Occipital lobe (tissue), 2 donors: Measurements from ENCODE around the gene CLDN4. TPM values are rescaled to one million over a fixed set of nuclear protein-coding genes. Genes with fewer than 3 reads are reported as not detected.
"Not testable (repeated sequence)": the region's sequence is repeated elsewhere in the genome, so short reads cannot be mapped to it uniquely, and the experiment has no call there.

Source experiments
- DNase-seq: peaks from one replicate; lab custom pipeline; 2025; lab: John Stamatoyannopoulos, UW
- total RNA-seq: library from RNA; depleted of rRNA; stranded (reverse); fragments of >200 nt; gene quantifications from one replicate; pipeline ENCODE4 v1.2.3, GENCODE V29; 2014

Gene CLDN4
- 0.31 TPM for total RNA-seq

GRCh38 chr7:73830681-73831583 is at the start of gene CLDN4:
CLDN4 (plus strand) TSS chr7:73830996; CDS start chr7:73831202, 206 bp downstream.
- no peak for DNase-seq

- DNase-seq: no peak
Observed at GRCh38 chr7:73786588-73786987, 44.2 kb upstream of the CLDN4 start.

- not testable (repeated sequence) for DNase-seq
Observed at GRCh38 chr7:73787786-73788048, 43.1 kb upstream of the CLDN4 start.

GRCh38 chr7:73789051-73789450 is 41.7 kb upstream of the CLDN4 start:
- DNase-seq: no peak

GRCh38 chr7:73791170-73791690 is 39.6 kb upstream of the CLDN4 start:
- not testable (repeated sequence) for DNase-seq

GRCh38 chr7:73795188-73795587 is 35.6 kb upstream of the CLDN4 start:
- DNase-seq: not testable (repeated sequence)

GRCh38 chr7:73796656-73797055 is 34.1 kb upstream of the CLDN4 start:
- not testable (repeated sequence) for DNase-seq

- not testable (repeated sequence) for DNase-seq
Observed at GRCh38 chr7:73797176-73797575, 33.6 kb upstream of the CLDN4 start.

- no peak for DNase-seq
Observed at GRCh38 chr7:73799282-73800141, 31.3 kb upstream of the CLDN4 start.

- no peak for DNase-seq
Observed at GRCh38 chr7:73801577-73801976, 29.2 kb upstream of the CLDN4 start.

- no peak for DNase-seq
Observed at GRCh38 chr7:73802459-73802858, 28.3 kb upstream of the CLDN4 start.

GRCh38 chr7:73809467-73809951 is 21.3 kb upstream of the CLDN4 start:
- no peak for DNase-seq

- no peak for DNase-seq
Observed at GRCh38 chr7:73810998-73811360, 19.8 kb upstream of the CLDN4 start.

GRCh38 chr7:73811760-73812168 is 19.0 kb upstream of the CLDN4 start:
- DNase-seq: no peak

- no peak for DNase-seq
Observed at GRCh38 chr7:73812996-73813395, 17.8 kb upstream of the CLDN4 start.

- DNase-seq: no peak
Observed at GRCh38 chr7:73815436-73815835, 15.4 kb upstream of the CLDN4 start.

GRCh38 chr7:73817121-73817520 is 13.7 kb upstream of the CLDN4 start:
- DNase-seq: no peak

- DNase-seq: no peak
Observed at GRCh38 chr7:73820013-73820412, 10.8 kb upstream of the CLDN4 start.

- not testable (repeated sequence) for DNase-seq
Observed at GRCh38 chr7:73821597-73822285, 9.1 kb upstream of the CLDN4 start.

- DNase-seq: no peak
Observed at GRCh38 chr7:73822319-73823173, 8.2 kb upstream of the CLDN4 start.

- no peak for DNase-seq
Observed at GRCh38 chr7:73823257-73823656, 7.5 kb upstream of the CLDN4 start.
